ENCODE measurements around the gene FLAD1.

- no peak for TF ChIP-seq CTCF (conservative IDR thresholded peaks at IDR 0.05; ENCODE audit: low read length)
- TF ChIP-seq EZH2phosphoT487 (IDR thresholded peaks at IDR 0.05; ENCODE audit: borderline replicate concordance): no peak
These were observed 46.5 kb downstream of the FLAD1 start for GRCh38 chr1:155029513-155030242.
